ENCODE data around the gene PLEKHG4. TPM values are rescaled to one million over a fixed set of nuclear protein-coding genes. Genes with fewer than 3 reads are reported as not detected.

PLEKHG4 gene
- total RNA-seq, 4 donors from 2014 or later = 6.8 to 45.3 (median 17.1) TPM

- TF ChIP-seq CTCF (IDR thresholded peaks at IDR 0.05) (no peak), POLR2A (IDR thresholded peaks at IDR 0.05) (no peak)
Measured at GRCh38 chr16:67256701-67257230, 22.6 kb upstream of the PLEKHG4 start.

GRCh38 chr16:67257486-67258160, 21.7 kb upstream of the PLEKHG4 start:
- Histone ChIP-seq H3K27me3 (no peaks in the 10 kb centered on the region), H3K9me3 (no peaks in the 10 kb centered on the region), H3K27ac (no peak overlapping the region), H3K36me3 (no peaks in the 10 kb centered on the region), H3K4me3 (no peak overlapping the region), H3K4me1 (no peaks in the 10 kb centered on the region)
- DNase-seq = no peak
- TF ChIP-seq POLR2A (IDR thresholded peaks at IDR 0.05) (no peak), CTCF (IDR thresholded peaks at IDR 0.05) (no peak)
- intact Hi-C loops (cut with DNase I; ENCODE audit: low total_unique reads) = no loop called here

More at GRCh38 chr16:67256701-67257230, 22.6 kb upstream of the PLEKHG4 start:
- H3K4me3 ChIP-seq = no peak overlapping the region
- no peaks in the 10 kb centered on the region for H3K4me1 ChIP-seq
- no peaks in the 10 kb centered on the region for H3K9me3 ChIP-seq
- DNase-seq = no peak
- H3K36me3 ChIP-seq = no peaks in the 10 kb centered on the region
- intact Hi-C loops (cut with DNase I; ENCODE audit: low total_unique reads) = no loop called here
- H3K27me3 ChIP-seq = no peaks in the 10 kb centered on the region
- no peak overlapping the region for H3K27ac ChIP-seq

- Histone ChIP-seq H3K27me3 (no peaks in the 10 kb centered on the region), H3K4me1 (no peaks in the 10 kb centered on the region), H3K36me3 (no peaks in the 10 kb centered on the region), H3K27ac (no peak overlapping the region), H3K4me3 (no peak overlapping the region), H3K9me3 (no peaks in the 10 kb centered on the region)
- no peak for TF ChIP-seq CTCF (IDR thresholded peaks at IDR 0.05)
- no peak for TF ChIP-seq POLR2A (IDR thresholded peaks at IDR 0.05)
- no peak for DNase-seq
- intact Hi-C loops (cut with DNase I; ENCODE audit: low total_unique reads) = no loop called here
Measured at GRCh38 chr16:67258161-67258835, 21.0 kb upstream of the PLEKHG4 start.

GRCh38 chr16:67259705-67260104, 19.6 kb upstream of the PLEKHG4 start:
- no peak overlapping the region for H3K27ac ChIP-seq
- H3K9me3 ChIP-seq = no peaks in the 10 kb centered on the region
- no peak overlapping the region for H3K4me3 ChIP-seq
- H3K27me3 ChIP-seq = no peaks in the 10 kb centered on the region
- TF ChIP-seq CTCF (IDR thresholded peaks at IDR 0.05) (no peak), POLR2A (IDR thresholded peaks at IDR 0.05) (no peak)
- intact Hi-C loops (cut with DNase I; ENCODE audit: low total_unique reads) = no loop called here
- H3K4me1 ChIP-seq = no peaks in the 10 kb centered on the region
- DNase-seq = no peak
- H3K36me3 ChIP-seq = no peaks in the 10 kb centered on the region

GRCh38 chr16:67260426-67261063, 18.8 kb upstream of the PLEKHG4 start:
- H3K36me3 ChIP-seq = no peaks in the 10 kb centered on the region
- no peak overlapping the region for H3K27ac ChIP-seq
- H3K4me3 ChIP-seq = no peak overlapping the region
- intact Hi-C loops (cut with DNase I; ENCODE audit: low total_unique reads) = no loop called here
- H3K27me3 ChIP-seq = no peaks in the 10 kb centered on the region
- H3K4me1 ChIP-seq = no peaks in the 10 kb centered on the region
- no peaks in the 10 kb centered on the region for H3K9me3 ChIP-seq
- TF ChIP-seq CTCF (IDR thresholded peaks at IDR 0.05) (peak in 2 of 4 experiments; percentile 17 to 30), POLR2A (IDR thresholded peaks at IDR 0.05) (no peak)
- no peak for DNase-seq

All from uterus (tissue), 4 donors.